Uterus (tissue), 2 donors: ENCODE results near the gene TGM2.

ENCODE experiments used
- CTCF ChIP-seq, 4 experiments: fragments of 200-600 bp in 2 of 4; fragments of 450-650 bp in 2 of 4; sonication (generic) in 2 of 4; IDR thresholded peaks; one replicate each; pipeline ENCODE4 v1.5.1; 2016 to 2019; ENCODE audit warnings: antibody characterized with exemption in 4 of 4, mild to moderate bottlenecking in 2 of 4, moderate library complexity in 1 of 4
- POLR2A ChIP-seq, 2 donors: fragments of 450-650 bp; IDR thresholded peaks; one replicate each; pipeline ENCODE4 v1.6.1; 2016; ENCODE audit warnings: antibody characterized with exemption in 2 of 2, mild to moderate bottlenecking in 1 of 2, moderate library complexity in 1 of 2

- TF ChIP-seq CTCF (IDR thresholded peaks at IDR 0.05) (no peak), POLR2A (IDR thresholded peaks at IDR 0.05) (no peak)
Observed at GRCh38 chr20:38170219-38170825, 5.3 kb upstream of the TGM2 start.
